GM23338 (cell line): ENCODE measurements around the gene FAM89A. TPM values are rescaled to one million over a fixed set of nuclear protein-coding genes. Genes with fewer than 3 reads are reported as not detected.

Source experiments
- ATAC-seq: fragments of 200-7000 bp; cut with Tn5 transposase; 3 replicates; pipeline ENCODE4 v1.9.1; 2020
- DNase-seq: peaks from one replicate; pipeline ENCODE4 v3.0.0-alpha.2; 2015; ENCODE audit warnings: low spot score
- H2AFZ ChIP-seq: fragments of 200-600 bp; sonication (generic); 2 replicates; pipeline ENCODE4 v1.8.0; 2016; ENCODE audit warnings: antibody characterized with exemption, mild to moderate bottlenecking, moderate library complexity
- H3F3A ChIP-seq: fragments of 200-600 bp; sonication (generic); replicated peaks from 2 replicates; pipeline ENCODE4 v1.8.0; 2017; ENCODE audit warnings: antibody characterized with exemption, mixed run types, low read depth
- H3K27ac ChIP-seq: fragments of 200-600 bp; sonication (generic); 2 replicates; pipeline ENCODE4 v1.6.1; 2016; ENCODE audit warnings: low read depth
- H3K27me3 ChIP-seq: fragments of 200-600 bp; sonication (generic); 2 replicates; pipeline ENCODE4 v1.8.0; 2016; ENCODE audit warnings: mild to moderate bottlenecking, mixed run types, moderate library complexity; ENCODE audit not compliant: insufficient read depth
- H3K36me3 ChIP-seq: fragments of 200-600 bp; sonication (generic); 2 replicates; pipeline ENCODE4 v1.8.0; 2016; ENCODE audit warnings: mild to moderate bottlenecking; ENCODE audit not compliant: insufficient read depth
- H3K4me1 ChIP-seq: fragments of 200-600 bp; sonication (generic); 2 replicates; pipeline ENCODE4 v1.8.0; 2016; ENCODE audit warnings: mild to moderate bottlenecking, moderate library complexity; ENCODE audit not compliant: insufficient read depth
- H3K4me2 ChIP-seq: fragments of 200-600 bp; sonication (generic); 2 replicates; pipeline ENCODE4 v1.7.1; 2017; ENCODE audit warnings: mixed run types
- H3K4me3 ChIP-seq: fragments of 200-600 bp; sonication (generic); 2 replicates; pipeline ENCODE4 v1.6.1; 2016; ENCODE audit warnings: mixed run types
- H3K79me2 ChIP-seq: fragments of 200-600 bp; sonication (generic); replicated peaks from 2 replicates; pipeline ENCODE4 v1.8.0; 2017; ENCODE audit warnings: mild to moderate bottlenecking; ENCODE audit not compliant: insufficient read depth
- H3K9me2 ChIP-seq: fragments of 200-600 bp; sonication (generic); 2 replicates; pipeline ENCODE4 v1.8.0; 2017; ENCODE audit not compliant: insufficient read depth
- H4K20me1 ChIP-seq: fragments of 200-600 bp; sonication (generic); replicated peaks from 2 replicates; pipeline ENCODE4 v1.8.0; 2017; ENCODE audit warnings: mild to moderate bottlenecking; ENCODE audit not compliant: insufficient read depth
- H3K27ac Mint-ChIP-seq: 2 replicates; pipeline ENCODE4 v1.8.0; 2020; ENCODE audit warnings: inconsistent platforms, mild to moderate bottlenecking, moderate library complexity, mixed read lengths
- H3K27me3 Mint-ChIP-seq: 3 replicates; pipeline ENCODE4 v1.8.0; 2022; ENCODE audit warnings: low read depth, mild to moderate bottlenecking, moderate library complexity, mixed read lengths, inconsistent platforms; ENCODE audit not compliant: insufficient read depth, poor library complexity
- H3K36me3 Mint-ChIP-seq: 3 replicates; pipeline ENCODE4 v1.8.0; 2021; ENCODE audit warnings: low read depth, mild to moderate bottlenecking, inconsistent platforms, moderate library complexity, mixed read lengths
- H3K4me1 Mint-ChIP-seq: 3 replicates; pipeline ENCODE4 v1.8.0; 2020; ENCODE audit warnings: mild to moderate bottlenecking, inconsistent platforms, mixed read lengths
- H3K4me3 Mint-ChIP-seq: 3 replicates; pipeline ENCODE4 v1.8.0; 2021; ENCODE audit warnings: moderate library complexity, mild to moderate bottlenecking, inconsistent platforms, mixed read lengths
- H3K9me3 Mint-ChIP-seq: 3 replicates; pipeline ENCODE4 v1.8.0; 2020; ENCODE audit warnings: moderate library complexity, mild to moderate bottlenecking, inconsistent platforms, mixed read lengths
- CREB1 ChIP-seq: fragments of 250-450 bp; sonication (Bioruptor Pico); IDR thresholded peaks from 2 replicates; pipeline ENCODE4 v1.5.0; 2020; ENCODE audit warnings: low read depth, mild to moderate bottlenecking, moderate library complexity
- CTCF ChIP-seq, 2 experiments: fragments of 200-600 bp in 1 of 2; sonication (generic) in 1 of 2; conservative IDR thresholded peaks; 2 replicates each; pipeline versions ENCODE4 v1.5.1 to v1.6.1; 2016 to 2017; ENCODE audit warnings: antibody characterized with exemption in 2 of 2, low read depth in 2 of 2, mild to moderate bottlenecking in 2 of 2, moderate library complexity in 1 of 2
- ETS1 ChIP-seq: IDR thresholded peaks from 2 replicates; pipeline ENCODE4 v1.6.1; 2016; ENCODE audit warnings: antibody characterized with exemption
- EZH2 ChIP-seq: fragments of 200-600 bp; sonication (generic); IDR thresholded peaks from one replicate; pipeline ENCODE4 v1.8.0; 2017; ENCODE audit warnings: antibody characterized with exemption, mild to moderate bottlenecking, low read depth; ENCODE audit not compliant: unreplicated experiment
- NANOG ChIP-seq: IDR thresholded peaks from 2 replicates; pipeline ENCODE4 v1.6.1; 2016; ENCODE audit warnings: antibody characterized with exemption, borderline replicate concordance
- POLR2AphosphoS5 ChIP-seq: IDR thresholded peaks from 2 replicates; pipeline ENCODE4 v1.6.1; 2016; ENCODE audit warnings: antibody characterized with exemption, low read depth
- REST ChIP-seq: IDR thresholded peaks from one replicate; pipeline ENCODE4 v1.6.1; 2018; ENCODE audit warnings: antibody characterized with exemption; ENCODE audit not compliant: unreplicated experiment
- STAT1 ChIP-seq: IDR thresholded peaks from one replicate; pipeline ENCODE4 v1.6.1; 2016; ENCODE audit warnings: antibody characterized with exemption; ENCODE audit not compliant: unreplicated experiment
- ZNF114 ChIP-seq: fragments of 250-450 bp; sonication (Bioruptor Pico); IDR thresholded peaks from 2 replicates; pipeline ENCODE4 v1.5.0; 2020; ENCODE audit warnings: mild to moderate bottlenecking, moderate library complexity
- ZNF331 ChIP-seq: fragments of 250-450 bp; sonication (Bioruptor Pico); IDR thresholded peaks from 2 replicates; pipeline ENCODE4 v1.5.0; 2020; ENCODE audit warnings: low read depth, mild to moderate bottlenecking, moderate library complexity
- ZNF462 ChIP-seq: fragments of 250-450 bp; sonication (Bioruptor Pico); IDR thresholded peaks from 2 replicates; pipeline ENCODE4 v1.5.0; 2020; ENCODE audit warnings: mild to moderate bottlenecking, moderate library complexity
- polyA plus RNA-seq: library from polyadenylated mRNA; unstranded; fragments of >200 nt; fragmentation: Nextera tagmentation; extraction: Ambion mirVana; gene quantifications from 2 replicates; pipeline ENCODE4 v1.2.1, GENCODE V29; 2016
- total RNA-seq: library from RNA; depleted of rRNA; stranded (reverse); fragments of >200 nt; shearing (Covaris generic); gene quantifications from 2 replicates; pipeline ENCODE4 v1.2.3, GENCODE V29; 2014

The FAM89A gene
- total and polyA plus RNA-seq, 2 experiments from 2014 or later: 3.2 to 3.8 TPM

GRCh38 chr1:231079163-231079562 lies 39.1 kb upstream of the FAM89A start (continued):
- no peak for TF ChIP-seq REST
- no peak for TF ChIP-seq NANOG
- no peak for TF ChIP-seq POLR2AphosphoS5

GRCh38 chr1:231078250-231078649 lies 38.2 kb upstream of the FAM89A start:
- H3K27ac Mint-ChIP-seq: no peak overlapping the region
- H3F3A ChIP-seq: no peaks in the 10 kb centered on the region
- no peaks in the 10 kb centered on the region for H3K9me2 ChIP-seq
- H3K4me2 ChIP-seq: no peak overlapping the region
- peaks cover 8% of the 10 kb centered on the region for H3K27me3 Mint-ChIP-seq
- no peak overlapping the region for H3K4me3 Mint-ChIP-seq
- H3K27ac ChIP-seq: no peak overlapping the region
- no peaks in the 10 kb centered on the region for H3K9me3 Mint-ChIP-seq
- DNase-seq: no peak
- no peaks in the 10 kb centered on the region for H4K20me1 ChIP-seq
- no peak for ATAC-seq
- H3K36me3 ChIP-seq: no peaks in the 10 kb centered on the region
- H3K4me3 ChIP-seq: no peak overlapping the region
- H3K79me2 ChIP-seq: no peaks in the 10 kb centered on the region
- no peaks in the 10 kb centered on the region for H3K4me1 Mint-ChIP-seq
- no peak overlapping the region for H2AFZ ChIP-seq
- H3K4me1 ChIP-seq: no peaks in the 10 kb centered on the region
- H3K27me3 ChIP-seq: no peaks in the 10 kb centered on the region
- H3K36me3 Mint-ChIP-seq: no peaks in the 10 kb centered on the region
- no peak for TF ChIP-seq ETS1
- TF ChIP-seq EZH2: no peak
- no peak for TF ChIP-seq ZNF114 (CRISPR knock-in tag)
- no peak for TF ChIP-seq STAT1
- no peak for TF ChIP-seq CREB1 (CRISPR knock-in tag)
- no peak for TF ChIP-seq CTCF (conservative IDR thresholded peaks at IDR 0.05; ENCODE audit: low read depth in 2 of 2)
- no peak for TF ChIP-seq ZNF462 (CRISPR knock-in tag)
- no peak for TF ChIP-seq POLR2AphosphoS5
- no peak for TF ChIP-seq ZNF331
